LNCAP (cell line): Measurements from ENCODE around the gene KLF13.

Experiments
- CTCF ChIP-seq: fragments of 450-650 bp; IDR thresholded peaks from 2 replicates; pipeline ENCODE4 v1.5.1; 2017; ENCODE audit warnings: mild to moderate bottlenecking

The KLF13 gene

DNA sequence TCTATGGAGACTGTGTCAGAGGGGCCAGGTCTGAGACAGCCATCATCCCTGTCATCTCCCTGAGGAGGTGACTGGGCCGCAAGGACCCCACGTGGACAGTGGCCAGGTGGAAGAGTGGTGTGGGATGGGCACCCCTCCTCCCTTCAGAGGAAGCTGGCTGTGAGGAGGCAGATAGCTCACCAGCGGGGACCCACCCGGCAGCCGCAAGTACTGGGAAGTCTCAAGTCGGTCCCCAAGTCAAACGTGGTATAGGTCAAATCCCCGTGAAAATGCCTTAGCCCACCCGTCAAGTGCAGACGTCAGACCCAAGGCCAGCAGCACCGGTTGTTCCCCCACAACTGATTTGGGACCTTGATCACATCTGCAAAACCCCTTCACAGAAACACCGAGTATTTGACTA, 12.3 kb upstream of the KLF13 start:
- no peak for TF ChIP-seq CTCF

- no peak for TF ChIP-seq CTCF
Measured at GRCh38 chr15:31316135-31316795, 10.4 kb upstream of the KLF13 start.

- TF ChIP-seq CTCF: no peak
Measured at GRCh38 chr15:31317017-31317416, 9.6 kb upstream of the KLF13 start.

GRCh38 chr15:31317421-31318327, 9.0 kb upstream of the KLF13 start:
- TF ChIP-seq CTCF: no peak

- TF ChIP-seq CTCF: no peak
Measured at GRCh38 chr15:31318429-31318828, 8.2 kb upstream of the KLF13 start.

DNA sequence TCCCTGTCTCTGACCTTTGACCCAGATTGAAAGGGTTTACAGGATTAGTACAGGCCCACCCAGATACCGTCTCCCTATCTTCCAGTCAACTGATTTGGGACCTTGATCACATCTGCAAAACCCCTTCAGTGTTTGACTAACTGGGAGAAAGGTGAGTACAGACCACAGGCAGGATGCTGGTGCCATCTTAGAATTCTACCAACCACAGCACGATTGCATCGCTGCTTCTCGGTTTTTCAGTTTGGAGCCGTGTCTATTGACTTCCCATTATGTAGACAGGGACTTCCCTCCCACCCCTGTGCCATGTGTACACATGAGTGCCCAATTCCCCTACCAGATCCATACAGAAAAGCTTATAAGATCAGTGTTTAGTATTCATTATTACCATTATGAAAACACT, 6.6 kb upstream of the KLF13 start:
- TF ChIP-seq CTCF: no peak

DNA sequence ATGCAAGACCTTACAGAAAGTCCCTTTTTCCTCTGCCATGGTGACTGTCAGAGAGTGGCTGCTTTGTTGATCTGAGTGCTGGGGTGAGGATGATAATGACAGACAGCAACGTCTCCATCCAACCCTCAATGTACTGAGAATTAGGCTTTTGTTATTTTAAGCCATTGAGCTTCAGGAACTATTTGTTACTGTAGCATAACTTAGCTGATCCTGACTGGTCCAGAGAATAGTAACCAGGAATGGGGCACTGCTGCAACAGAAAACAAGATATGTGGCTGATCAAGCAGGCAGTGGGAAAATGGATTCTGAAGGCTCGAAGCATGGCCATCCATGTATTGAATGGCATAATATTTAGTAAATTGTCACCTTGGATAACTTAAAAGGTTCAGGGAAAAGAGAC, 5.2 kb upstream of the KLF13 start:
- TF ChIP-seq CTCF: no peak
